GM12872 (cell line): ENCODE data around the gene RBM11.

Source experiments
- CTCF ChIP-seq: IDR thresholded peaks from 3 replicates; pipeline ENCODE4 v1.5.1; 2011; ENCODE audit warnings: low read depth, mild to moderate bottlenecking, low read length, moderate library complexity; ENCODE audit not compliant: insufficient read depth

RBM11 gene

GRCh38 chr21:14215971-14216641 is at the start of gene RBM11:
TSS of gene RBM11 (plus strand) at chr21:14216157. CDS start at chr21:14216187, 30 bp downstream.
- TF ChIP-seq CTCF: no peak

GRCh38 chr21:14206222-14206621 is 9.7 kb upstream of the RBM11 start:
- TF ChIP-seq CTCF: no peak

- no peak for TF ChIP-seq CTCF
Measured at GRCh38 chr21:14210738-14211137, 5.2 kb upstream of the RBM11 start, which contains the start of gene LIPI. TSS of gene LIPI (minus strand) at chr21:14210955. CDS start at chr21:14210845, 110 bp downstream.

GRCh38 chr21:14213164-14213563 is 2.8 kb upstream of the RBM11 start:
- no peak for TF ChIP-seq CTCF

GRCh38 chr21:14223365-14223764 is 7.4 kb downstream of the RBM11 start:
- no peak for TF ChIP-seq CTCF

GRCh38 chr21:14229399-14229798 is 13.4 kb downstream of the RBM11 start:
- TF ChIP-seq CTCF: no peak

GRCh38 chr21:14235101-14235500 is 19.1 kb downstream of the RBM11 start:
- no peak for TF ChIP-seq CTCF
